Calu3 (cell line): ENCODE results near the gene IFIT5. TPM values are rescaled to one million over a fixed set of nuclear protein-coding genes. Genes with fewer than 3 reads are reported as not detected.

ENCODE experiments used
- BruUV-seq: library from RNA; stranded (reverse); fragments of 400-500 nt; replicated peaks from 2 replicates; lab custom pipeline; 2021; lab: Mats Ljungman, UMichigan
- CTCF ChIA-PET: fragments of 300-600 bp; sonication (Branson Sonifier 250); formaldehyde crosslinking; loops from one replicate; lab custom pipeline; 2022; ENCODE audit warnings: antibody characterized with exemption; lab: Charles Lee
- DNase-seq: peaks from one replicate; pipeline ENCODE4 v3.0.0; 2022
- H3K27ac Mint-ChIP-seq: one replicate; pipeline ENCODE4 v1.8.0; 2022; ENCODE audit warnings: mixed read lengths; ENCODE audit not compliant: unreplicated experiment
- H3K27me3 Mint-ChIP-seq: one replicate; pipeline ENCODE4 v1.8.0; 2022; ENCODE audit warnings: mixed read lengths; ENCODE audit not compliant: unreplicated experiment
- H3K36me3 Mint-ChIP-seq: one replicate; pipeline ENCODE4 v1.8.0; 2022; ENCODE audit warnings: mild to moderate bottlenecking, moderate library complexity, mixed read lengths; ENCODE audit not compliant: insufficient read depth, unreplicated experiment
- H3K4me1 Mint-ChIP-seq: one replicate; pipeline ENCODE4 v1.8.0; 2022; ENCODE audit warnings: mild to moderate bottlenecking, low read depth, mixed read lengths; ENCODE audit not compliant: unreplicated experiment
- H3K4me3 Mint-ChIP-seq: one replicate; pipeline ENCODE4 v1.8.0; 2022; ENCODE audit warnings: mild to moderate bottlenecking, low read depth, moderate library complexity, mixed read lengths; ENCODE audit not compliant: unreplicated experiment
- H3K9me3 Mint-ChIP-seq: one replicate; pipeline ENCODE4 v1.8.0; 2022; ENCODE audit warnings: low read depth, mixed read lengths; ENCODE audit not compliant: unreplicated experiment
- CTCF ChIP-seq: fragments of 200-600 bp; IDR thresholded peaks from one replicate; pipeline ENCODE4 v1.8.0; 2022; ENCODE audit warnings: antibody characterized with exemption; ENCODE audit not compliant: unreplicated experiment
- intact Hi-C: fragments of 100-400 bp; cut with micrococcal nuclease; formaldehyde crosslinking; loops from one replicate; pipeline ENCODE4 v1.10.0; 2022; ENCODE audit not compliant: unreplicated experiment
- total RNA-seq: library from RNA; stranded (reverse); gene quantifications from 2 replicates; pipeline ENCODE4 v1.2.3, GENCODE V29; 2022

Gene IFIT5
- total RNA-seq, 1 experiment from 2014 or later: 13.8 TPM

GRCh38 chr10:89426230-89426868, 12.0 kb downstream of the IFIT5 start:
- Mint-ChIP-seq H3K36me3 (no peaks in the 10 kb centered on the region), H3K27me3 (no peaks in the 10 kb centered on the region), H3K27ac (no peak overlapping the region), H3K4me3 (no peak overlapping the region), H3K9me3 (no peaks in the 10 kb centered on the region), H3K4me1 (peaks cover 41% of the 10 kb centered on the region)
- peak; percentile 6 for DNase-seq
- peak; percentile 56 for TF ChIP-seq CTCF
- CTCF ChIA-PET: no interaction called here
- BruUV-seq: no TSS peak
- intact Hi-C loops: loop anchor here (1.0 to 5.0 kb wide), 4 partner anchors 40 to 216 kb away; no protein-coding TSS in a partner anchor

- Mint-ChIP-seq H3K9me3 (no peaks in the 10 kb centered on the region), H3K4me3 (no peak overlapping the region), H3K4me1 (peaks cover 41% of the 10 kb centered on the region), H3K27me3 (no peaks in the 10 kb centered on the region), H3K36me3 (no peaks in the 10 kb centered on the region), H3K27ac (no peak overlapping the region)
- BruUV-seq: no TSS peak
- no peak for DNase-seq
- intact Hi-C loops: loop anchor here (2.0 to 5.0 kb wide), 3 partner anchors 39 to 215 kb away; no protein-coding TSS in a partner anchor
- TF ChIP-seq CTCF: no peak
- CTCF ChIA-PET: interaction anchor here (0.6 kb wide), 1 partner anchor 123 kb away, joined by 4 read pairs; no protein-coding TSS in a partner anchor
These were observed 13.3 kb downstream of the IFIT5 start for GRCh38 chr10:89427629-89428028.

GRCh38 chr10:89428877-89429276, 14.5 kb downstream of the IFIT5 start:
- Mint-ChIP-seq H3K27me3 (no peaks in the 10 kb centered on the region), H3K9me3 (no peaks in the 10 kb centered on the region), H3K4me1 (peaks cover 41% of the 10 kb centered on the region), H3K4me3 (no peak overlapping the region), H3K36me3 (no peaks in the 10 kb centered on the region), H3K27ac (no peak overlapping the region)
- no peak for TF ChIP-seq CTCF
- intact Hi-C loops: loop anchor here (5.0 kb wide), 1 partner anchor 213 kb away; no protein-coding TSS in a partner anchor
- no TSS peak for BruUV-seq
- CTCF ChIA-PET: interaction anchor here (0.5 kb wide), 1 partner anchor 553 kb away, joined by 3 read pairs; no protein-coding TSS in a partner anchor
- no peak for DNase-seq

- CTCF ChIA-PET: interaction anchor here (0.7 to 1.2 kb wide), 2 partner anchors 20 to 315 kb away, joined by 3 read pairs; no protein-coding TSS in a partner anchor
- BruUV-seq: no TSS peak
- intact Hi-C loops: no loop called here
- Mint-ChIP-seq H3K4me3 (no peak overlapping the region), H3K27me3 (no peaks in the 10 kb centered on the region), H3K27ac (no peak overlapping the region), H3K9me3 (no peaks in the 10 kb centered on the region), H3K4me1 (peaks cover 16% of the 10 kb centered on the region), H3K36me3 (no peaks in the 10 kb centered on the region)
- no peak for TF ChIP-seq CTCF
- peak; percentile 6 for DNase-seq
These were observed 17.6 kb downstream of the IFIT5 start for GRCh38 chr10:89431977-89432376.
